Measurements from ENCODE around the gene SIGLEC9.

- TF ChIP-seq CTCF (tag by site-specific recombination; IDR thresholded peaks at IDR 0.05) = no peak
- no peak for TF ChIP-seq ZNF704 (tag by site-specific recombination; IDR thresholded peaks at IDR 0.05)
- TF ChIP-seq RBAK (tag by site-specific recombination; IDR thresholded peaks at IDR 0.05) = no peak
- TF ChIP-seq ZNF521 (tag by site-specific recombination; IDR thresholded peaks at IDR 0.05) = no peak
- no peak for TF ChIP-seq PBX3 (CRISPR knock-in tag; IDR thresholded peaks at IDR 0.05)
- TF ChIP-seq ZNF623 (tag by site-specific recombination; IDR thresholded peaks at IDR 0.05) = no peak
- TF ChIP-seq ZNF416 (tag by site-specific recombination; IDR thresholded peaks at IDR 0.05) = no peak
- TF ChIP-seq ZNF658 (tag by site-specific recombination; IDR thresholded peaks at IDR 0.05) = no peak
- no peak for TF ChIP-seq ZNF585B (tag by site-specific recombination; IDR thresholded peaks at IDR 0.05)
- TF ChIP-seq ZNF26 (tag by site-specific recombination; IDR thresholded peaks at IDR 0.05) = no peak
Observed at GRCh38 chr19:51123381-51123800, 1.3 kb upstream of the SIGLEC9 start.

All from HEK293 (cell line).